Nephron (organoid): Measurements from ENCODE around the gene C16orf46.

Source experiments
- H3K27ac Mint-ChIP-seq, 3 experiments: 2 replicates each; pipeline ENCODE4 v1.8.0; 2020; ENCODE audit warnings: mixed read lengths in 3 of 3, mild to moderate bottlenecking in 2 of 3, moderate library complexity in 1 of 3
- H3K27me3 Mint-ChIP-seq: 2 replicates; pipeline ENCODE4 v1.8.0; 2021; ENCODE audit warnings: low read depth, mild to moderate bottlenecking, moderate library complexity, mixed read lengths
- H3K36me3 Mint-ChIP-seq: 2 replicates; pipeline ENCODE4 v1.8.0; 2020; ENCODE audit warnings: low read depth, mixed read lengths
- H3K4me1 Mint-ChIP-seq: 2 replicates; pipeline ENCODE4 v1.8.0; 2020; ENCODE audit warnings: mixed read lengths
- H3K4me3 Mint-ChIP-seq, 3 experiments: 2 replicates each; pipeline ENCODE4 v1.8.0; 2020; ENCODE audit warnings: mild to moderate bottlenecking in 3 of 3, mixed read lengths in 3 of 3, moderate library complexity in 2 of 3
- H3K9me3 Mint-ChIP-seq: 2 replicates; pipeline ENCODE4 v1.8.0; 2020; ENCODE audit warnings: mixed read lengths
- CTCF ChIP-seq, 3 experiments: fragments of 200-600 bp; sonication (generic); IDR thresholded peaks; one replicate each; pipeline ENCODE4 v1.5.0; 2021; ENCODE audit warnings: antibody characterized with exemption in 3 of 3; ENCODE audit not compliant: unreplicated experiment in 3 of 3

The C16orf46 gene

DNA sequence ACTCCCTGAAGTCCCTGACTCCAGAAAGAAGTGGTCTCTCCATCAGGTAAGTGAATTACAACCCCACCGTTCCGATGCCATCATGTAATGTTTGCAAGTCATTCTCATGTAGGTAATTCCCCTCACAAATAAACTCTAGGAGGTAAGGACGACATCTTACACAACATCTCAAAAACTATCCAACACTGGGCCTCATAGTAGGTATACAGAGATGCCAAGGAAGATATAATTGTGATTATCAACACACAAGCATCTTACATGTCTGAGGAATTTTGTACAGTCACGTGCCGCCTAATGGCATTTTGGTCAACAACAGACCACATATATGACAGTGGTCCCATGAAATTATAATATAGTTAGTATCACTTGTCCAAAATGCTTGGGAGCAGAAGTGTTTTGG lies 11.8 kb upstream of the C16orf46 start:
- no peak for TF ChIP-seq CTCF (IDR thresholded peaks at IDR 0.05; ENCODE audit: unreplicated experiment in 3 of 3)
- no peak overlapping the region for H3K4me3 Mint-ChIP-seq
- no peaks in the 10 kb centered on the region for H3K9me3 Mint-ChIP-seq
- no peaks in the 10 kb centered on the region for H3K27me3 Mint-ChIP-seq
- peaks cover 5% of the 10 kb centered on the region for H3K4me1 Mint-ChIP-seq
- H3K36me3 Mint-ChIP-seq: peaks cover 24% of the 10 kb centered on the region
- no peak overlapping the region for H3K27ac Mint-ChIP-seq

DNA sequence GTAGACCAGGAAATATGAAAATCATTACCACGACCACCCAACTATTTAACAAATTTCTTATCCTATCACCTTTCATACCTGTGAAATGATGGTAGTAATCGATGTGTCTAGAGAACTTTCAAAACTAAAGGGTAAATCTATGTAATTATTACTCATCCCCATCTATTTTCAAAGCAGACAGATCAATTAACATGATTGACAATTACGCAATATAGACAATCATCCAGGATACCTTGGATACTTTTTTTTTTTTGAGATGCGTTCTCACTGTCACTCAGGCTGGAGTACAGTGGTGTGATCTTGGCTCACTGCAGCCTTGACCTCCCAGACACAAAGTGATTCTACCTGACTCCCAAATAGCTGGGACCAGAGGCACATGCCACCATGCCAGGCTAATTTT lies 4.0 kb upstream of the C16orf46 start:
- no peak for TF ChIP-seq CTCF (IDR thresholded peaks at IDR 0.05; ENCODE audit: unreplicated experiment in 3 of 3)
- Mint-ChIP-seq H3K4me3 (no peak overlapping the region), H3K4me1 (no peaks in the 10 kb centered on the region), H3K36me3 (peaks cover 3% of the 10 kb centered on the region), H3K27ac (no peak overlapping the region), H3K9me3 (no peaks in the 10 kb centered on the region), H3K27me3 (no peaks in the 10 kb centered on the region)

- H3K27ac Mint-ChIP-seq: peak overlapping the region in 2 of 3 experiments; percentile 28 to 30
- H3K9me3 Mint-ChIP-seq: no peaks in the 10 kb centered on the region
- H3K36me3 Mint-ChIP-seq: peaks cover 3% of the 10 kb centered on the region
- no peaks in the 10 kb centered on the region for H3K27me3 Mint-ChIP-seq
- peak overlapping the region; percentile 16 to 63 (median 60) for H3K4me3 Mint-ChIP-seq
- no peak for TF ChIP-seq CTCF (IDR thresholded peaks at IDR 0.05; ENCODE audit: unreplicated experiment in 3 of 3)
- H3K4me1 Mint-ChIP-seq: no peaks in the 10 kb centered on the region
Measured at GRCh38 chr16:81080233-81080632, 3.2 kb upstream of the C16orf46 start.

GRCh38 chr16:81076566-81077075 lies 417 bp downstream of the C16orf46 start:
- Mint-ChIP-seq H3K9me3 (no peaks in the 10 kb centered on the region), H3K27me3 (no peaks in the 10 kb centered on the region), H3K27ac (no peak overlapping the region), H3K4me1 (no peaks in the 10 kb centered on the region), H3K4me3 (no peak overlapping the region), H3K36me3 (peaks cover under 1% of the 10 kb centered on the region)
- TF ChIP-seq CTCF (IDR thresholded peaks at IDR 0.05; ENCODE audit: unreplicated experiment in 3 of 3): no peak

GRCh38 chr16:81073560-81074330 lies 3.3 kb downstream of the C16orf46 start:
- no peak for TF ChIP-seq CTCF (IDR thresholded peaks at IDR 0.05; ENCODE audit: unreplicated experiment in 3 of 3)
- H3K9me3 Mint-ChIP-seq: no peaks in the 10 kb centered on the region
- no peaks in the 10 kb centered on the region for H3K27me3 Mint-ChIP-seq
- H3K36me3 Mint-ChIP-seq: no peaks in the 10 kb centered on the region
- H3K4me3 Mint-ChIP-seq: no peak overlapping the region
- H3K27ac Mint-ChIP-seq: no peak overlapping the region
- no peaks in the 10 kb centered on the region for H3K4me1 Mint-ChIP-seq

DNA sequence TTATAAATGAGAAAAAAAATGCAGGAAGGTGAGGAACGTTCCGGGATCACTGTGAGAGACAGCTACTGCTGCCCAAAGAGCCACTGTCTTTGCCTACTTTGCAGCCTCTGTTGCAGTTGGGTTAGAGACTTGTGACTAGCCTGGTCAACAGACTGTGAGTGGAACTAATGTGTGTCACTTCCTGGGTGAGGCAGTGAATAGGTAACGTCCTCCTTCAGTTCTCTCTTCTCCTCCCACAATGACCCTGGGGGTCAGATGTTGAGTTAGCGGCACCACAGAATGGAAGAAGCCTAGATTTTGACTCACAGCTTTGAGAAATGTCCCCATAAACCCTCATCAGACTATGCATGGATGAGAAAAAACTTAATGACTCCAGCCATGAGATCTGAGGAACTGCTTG lies 5.2 kb downstream of the C16orf46 start:
- no peaks in the 10 kb centered on the region for H3K9me3 Mint-ChIP-seq
- H3K27ac Mint-ChIP-seq: no peak overlapping the region
- H3K4me1 Mint-ChIP-seq: no peaks in the 10 kb centered on the region
- no peaks in the 10 kb centered on the region for H3K27me3 Mint-ChIP-seq
- TF ChIP-seq CTCF (IDR thresholded peaks at IDR 0.05; ENCODE audit: unreplicated experiment in 3 of 3): no peak
- no peak overlapping the region for H3K4me3 Mint-ChIP-seq
- no peaks in the 10 kb centered on the region for H3K36me3 Mint-ChIP-seq
